C4-2B (cell line): ENCODE results near the gene SPNS2.

Source experiments
- CTCF ChIP-seq: fragments of 450-650 bp; conservative IDR thresholded peaks from 2 replicates; pipeline ENCODE4 v1.5.1; 2017; ENCODE audit warnings: mild to moderate bottlenecking
- ZFX ChIP-seq: fragments of 450-650 bp; IDR thresholded peaks from 2 replicates; pipeline ENCODE4 v1.6.1; 2017

DNA sequence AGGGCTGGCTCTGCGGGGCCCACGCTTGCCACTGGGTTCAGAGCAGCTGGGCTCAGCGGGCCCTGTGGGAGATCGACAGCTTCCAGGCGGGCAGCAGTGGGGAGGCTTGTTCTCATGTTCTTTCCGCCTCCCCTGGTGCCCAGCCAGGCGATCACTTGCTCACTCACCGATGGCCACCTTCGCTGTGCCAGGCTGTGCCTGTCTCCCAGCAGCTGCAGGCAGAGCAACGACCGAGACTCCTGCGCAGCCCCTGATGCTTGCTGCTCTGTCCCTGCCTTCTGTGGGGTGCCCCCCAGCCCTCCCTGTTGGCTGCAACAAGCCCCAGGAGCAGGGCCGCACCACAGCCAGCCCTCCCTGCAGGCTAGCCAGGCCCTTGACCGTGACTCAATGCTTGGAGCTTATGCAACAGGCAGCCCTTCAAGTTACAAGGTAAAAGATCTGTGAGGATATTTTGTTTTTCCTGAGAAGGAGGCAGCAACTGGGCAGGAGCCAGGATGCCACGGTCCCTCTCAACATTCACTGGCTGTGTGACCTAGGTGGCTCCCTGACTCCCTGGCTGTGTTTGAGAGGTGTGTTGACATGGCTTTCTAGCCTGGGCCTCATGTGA lies 9.6 kb upstream of the SPNS2 start:
- TF ChIP-seq CTCF (no peak), ZFX (no peak)
